WTC11 (cell line): ENCODE data around the gene SLC9A9.

Source experiments
- CTCF ChIP-seq: fragments of 200-600 bp; IDR thresholded peaks from 2 replicates; pipeline ENCODE4 v1.8.0; 2022; ENCODE audit warnings: antibody characterized with exemption
- GABPB1 ChIP-seq: sonication (generic); formaldehyde crosslinking; IDR thresholded peaks from 2 replicates; pipeline ENCODE4 v1.8.1; 2023; ENCODE audit warnings: mild to moderate bottlenecking, missing genetic modification reagents
- JAZF1 ChIP-seq: fragments of 250-450 bp; sonication (Bioruptor Pico); IDR thresholded peaks from 2 replicates; pipeline ENCODE4 v1.9.0; 2021; ENCODE audit warnings: moderate library complexity, mild to moderate bottlenecking, inconsistent platforms
- SP1 ChIP-seq: sonication (generic); formaldehyde crosslinking; conservative IDR thresholded peaks from 2 replicates; pipeline ENCODE4 v1.8.1; 2022; ENCODE audit warnings: missing genetic modification reagents
- ZNF317 ChIP-seq: sonication (generic); formaldehyde crosslinking; IDR thresholded peaks from 2 replicates; pipeline ENCODE4 v1.8.1; 2023; ENCODE audit warnings: low read depth, mild to moderate bottlenecking, moderate library complexity, missing genetic modification reagents, borderline replicate concordance
- TF ChIP-seq, protein P1 (sequence below): sonication (generic); formaldehyde crosslinking; conservative IDR thresholded peaks from 2 replicates; pipeline ENCODE4 v1.8.1; 2022; ENCODE audit warnings: mild to moderate bottlenecking, missing genetic modification reagents
- TF ChIP-seq, protein P2 (sequence below): sonication (generic); formaldehyde crosslinking; IDR thresholded peaks from 2 replicates; pipeline ENCODE4 v1.8.1; 2023; ENCODE audit warnings: mild to moderate bottlenecking, missing genetic modification reagents

DNA sequence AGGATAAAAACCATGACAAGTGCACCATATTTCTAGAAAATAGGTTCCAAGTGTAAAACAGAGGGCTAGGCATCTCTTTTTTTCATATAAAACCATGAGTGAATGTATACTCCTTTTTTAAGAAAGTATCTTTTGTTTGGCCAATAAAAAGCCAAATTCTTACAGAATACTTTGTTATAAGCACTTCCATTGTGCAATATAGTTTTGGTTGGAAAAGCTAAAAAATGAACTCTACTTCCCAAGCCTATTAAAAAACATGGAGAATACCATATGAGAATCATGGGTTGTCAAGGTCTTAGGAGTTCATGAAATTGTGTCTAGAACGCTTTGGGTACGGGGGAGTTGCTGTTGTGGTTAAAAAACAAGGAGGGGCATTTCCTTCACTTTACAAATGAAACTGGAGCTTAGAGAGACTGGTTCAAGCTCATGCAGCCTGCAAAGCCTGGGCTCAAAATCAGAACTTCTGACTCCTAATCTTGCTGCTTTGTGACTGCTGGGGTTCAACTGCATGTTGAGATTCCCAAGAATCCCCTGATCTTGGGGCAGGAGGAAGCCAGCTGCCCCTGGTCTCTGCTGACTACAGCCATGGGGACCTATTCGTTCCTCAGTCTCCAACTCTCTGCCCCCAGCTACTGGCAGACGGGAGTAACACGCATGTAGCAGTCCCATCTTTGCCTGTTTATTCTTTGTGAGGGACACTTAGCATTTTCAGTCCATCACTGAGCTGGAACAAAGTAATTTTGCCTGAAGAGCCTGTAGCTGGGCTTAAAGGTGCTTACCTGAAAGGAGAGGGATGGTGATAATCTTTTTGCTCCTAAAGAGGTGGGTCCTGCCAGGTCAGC, 499.6 kb downstream of the SLC9A9 start:
- TF ChIP-seq GABPB1 (CRISPR knock-in tag) (no peak), JAZF1 (CRISPR knock-in tag) (no peak), CTCF (no peak), SP1 (CRISPR knock-in tag) (no peak), ZNF317 (CRISPR knock-in tag) (no peak)
- TF ChIP-seq, protein P1, sequence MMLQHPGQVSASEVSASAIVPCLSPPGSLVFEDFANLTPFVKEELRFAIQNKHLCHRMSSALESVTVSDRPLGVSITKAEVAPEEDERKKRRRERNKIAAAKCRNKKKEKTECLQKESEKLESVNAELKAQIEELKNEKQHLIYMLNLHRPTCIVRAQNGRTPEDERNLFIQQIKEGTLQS (CRISPR knock-in tag) = no peak
- TF ChIP-seq, protein P2, sequence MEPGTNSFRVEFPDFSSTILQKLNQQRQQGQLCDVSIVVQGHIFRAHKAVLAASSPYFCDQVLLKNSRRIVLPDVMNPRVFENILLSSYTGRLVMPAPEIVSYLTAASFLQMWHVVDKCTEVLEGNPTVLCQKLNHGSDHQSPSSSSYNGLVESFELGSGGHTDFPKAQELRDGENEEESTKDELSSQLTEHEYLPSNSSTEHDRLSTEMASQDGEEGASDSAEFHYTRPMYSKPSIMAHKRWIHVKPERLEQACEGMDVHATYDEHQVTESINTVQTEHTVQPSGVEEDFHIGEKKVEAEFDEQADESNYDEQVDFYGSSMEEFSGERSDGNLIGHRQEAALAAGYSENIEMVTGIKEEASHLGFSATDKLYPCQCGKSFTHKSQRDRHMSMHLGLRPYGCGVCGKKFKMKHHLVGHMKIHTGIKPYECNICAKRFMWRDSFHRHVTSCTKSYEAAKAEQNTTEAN (CRISPR knock-in tag) = no peak
